OCI-LY3 (cell line): ENCODE data around the gene NDUFB3.

Source experiments
- H2AFZ ChIP-seq: fragments of 200-600, 300-600 bp; shearing (Covaris generic); 2 replicates; pipeline ENCODE4 v1.6.0; 2014; ENCODE audit warnings: antibody characterized with exemption, low read depth, low read length
- H3K27ac ChIP-seq: fragments of 200-600, 300-600 bp; sonication (generic); 2 replicates; pipeline ENCODE4 v1.5.1; 2014; ENCODE audit warnings: mild to moderate bottlenecking, low read length, moderate library complexity, mixed read lengths
- H3K27me3 ChIP-seq: fragments of 200-600, 300-600 bp; sonication (generic); 2 replicates; pipeline ENCODE4 v1.6.1; 2014; ENCODE audit warnings: low read depth, low read length, mixed read lengths
- H3K36me3 ChIP-seq: fragments of 200-600, 300-600 bp; sonication (generic); replicated peaks from 2 replicates; pipeline ENCODE3; 2014; ENCODE audit warnings: low read depth, low read length, mixed read lengths
- H3K4me1 ChIP-seq: fragments of 300-600, 200-600 bp; sonication (generic); 2 replicates; pipeline ENCODE4 v1.6.1; 2014; ENCODE audit warnings: low read length, mixed read lengths
- H3K4me2 ChIP-seq: fragments of 200-600, 300-600 bp; sonication (generic); 2 replicates; pipeline ENCODE4 v1.6.1; 2014; ENCODE audit warnings: low read length, mixed read lengths
- H3K4me3 ChIP-seq: fragments of 300-600, 200-600 bp; sonication (generic); 2 replicates; pipeline ENCODE4 v1.5.1; 2014; ENCODE audit warnings: antibody characterized with exemption, mild to moderate bottlenecking, low read length, moderate library complexity
- H3K79me2 ChIP-seq: fragments of 300-600, 200-600 bp; shearing (Covaris generic); 2 replicates; pipeline ENCODE4 v1.6.1; 2014; ENCODE audit warnings: mild to moderate bottlenecking, low read length, mixed read lengths
- H3K9ac ChIP-seq: fragments of 300-600, 200-600 bp; shearing (Covaris generic); 2 replicates; pipeline ENCODE4 v1.6.0; 2014; ENCODE audit warnings: mild to moderate bottlenecking, low read length, moderate library complexity
- H3K9me3 ChIP-seq: fragments of 200-600, 300-600 bp; shearing (Covaris generic); 2 replicates; pipeline ENCODE4 v1.6.1; 2014; ENCODE audit warnings: low read length, mixed read lengths; ENCODE audit not compliant: insufficient read depth
- H4K20me1 ChIP-seq: fragments of 200-600, 300-600 bp; sonication (generic); 2 replicates; pipeline ENCODE4 v1.6.1; 2016; ENCODE audit warnings: low read length, mixed read lengths; ENCODE audit not compliant: insufficient read depth
- EZH2phosphoT487 ChIP-seq: fragments of 200-600 bp; shearing (Covaris generic); IDR thresholded peaks from 2 replicates; pipeline ENCODE4 v1.6.1; 2018; ENCODE audit warnings: antibody characterized with exemption, mixed run types, low read depth
- TF ChIP-seq, protein P1 (sequence below): fragments of 200-600, 300-600 bp; sonication (generic); IDR thresholded peaks from 2 replicates; pipeline ENCODE4 v1.5.1; 2014; ENCODE audit warnings: antibody characterized with exemption, low read length, low read depth

Gene NDUFB3

GRCh38 chr2:201109186-201109585, 37.4 kb downstream of the NDUFB3 start:
- Histone ChIP-seq H4K20me1 (no peaks in the 10 kb centered on the region), H3K4me2 (no peak overlapping the region), H2AFZ (no peak overlapping the region), H3K9ac (no peak overlapping the region), H3K4me3 (no peak overlapping the region), H3K27ac (no peak overlapping the region), H3K9me3 (no peaks in the 10 kb centered on the region), H3K27me3 (no peaks in the 10 kb centered on the region), H3K79me2 (no peaks in the 10 kb centered on the region), H3K4me1 (no peaks in the 10 kb centered on the region), H3K36me3 (no peaks in the 10 kb centered on the region)
- TF ChIP-seq, protein P1, sequence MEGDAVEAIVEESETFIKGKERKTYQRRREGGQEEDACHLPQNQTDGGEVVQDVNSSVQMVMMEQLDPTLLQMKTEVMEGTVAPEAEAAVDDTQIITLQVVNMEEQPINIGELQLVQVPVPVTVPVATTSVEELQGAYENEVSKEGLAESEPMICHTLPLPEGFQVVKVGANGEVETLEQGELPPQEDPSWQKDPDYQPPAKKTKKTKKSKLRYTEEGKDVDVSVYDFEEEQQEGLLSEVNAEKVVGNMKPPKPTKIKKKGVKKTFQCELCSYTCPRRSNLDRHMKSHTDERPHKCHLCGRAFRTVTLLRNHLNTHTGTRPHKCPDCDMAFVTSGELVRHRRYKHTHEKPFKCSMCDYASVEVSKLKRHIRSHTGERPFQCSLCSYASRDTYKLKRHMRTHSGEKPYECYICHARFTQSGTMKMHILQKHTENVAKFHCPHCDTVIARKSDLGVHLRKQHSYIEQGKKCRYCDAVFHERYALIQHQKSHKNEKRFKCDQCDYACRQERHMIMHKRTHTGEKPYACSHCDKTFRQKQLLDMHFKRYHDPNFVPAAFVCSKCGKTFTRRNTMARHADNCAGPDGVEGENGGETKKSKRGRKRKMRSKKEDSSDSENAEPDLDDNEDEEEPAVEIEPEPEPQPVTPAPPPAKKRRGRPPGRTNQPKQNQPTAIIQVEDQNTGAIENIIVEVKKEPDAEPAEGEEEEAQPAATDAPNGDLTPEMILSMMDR = no peak
- TF ChIP-seq EZH2phosphoT487 = no peak

GRCh38 chr2:201110615-201111014, 38.8 kb downstream of the NDUFB3 start:
- Histone ChIP-seq H3K4me3 (no peak overlapping the region), H3K27me3 (no peaks in the 10 kb centered on the region), H3K9me3 (no peaks in the 10 kb centered on the region), H3K4me2 (no peak overlapping the region), H2AFZ (no peak overlapping the region), H3K9ac (no peak overlapping the region), H3K27ac (no peak overlapping the region), H3K79me2 (peaks cover 9% of the 10 kb centered on the region), H3K36me3 (no peaks in the 10 kb centered on the region), H3K4me1 (peaks cover 8% of the 10 kb centered on the region), H4K20me1 (no peaks in the 10 kb centered on the region)
- no peak for TF ChIP-seq EZH2phosphoT487
- TF ChIP-seq, protein P1 = no peak

DNA sequence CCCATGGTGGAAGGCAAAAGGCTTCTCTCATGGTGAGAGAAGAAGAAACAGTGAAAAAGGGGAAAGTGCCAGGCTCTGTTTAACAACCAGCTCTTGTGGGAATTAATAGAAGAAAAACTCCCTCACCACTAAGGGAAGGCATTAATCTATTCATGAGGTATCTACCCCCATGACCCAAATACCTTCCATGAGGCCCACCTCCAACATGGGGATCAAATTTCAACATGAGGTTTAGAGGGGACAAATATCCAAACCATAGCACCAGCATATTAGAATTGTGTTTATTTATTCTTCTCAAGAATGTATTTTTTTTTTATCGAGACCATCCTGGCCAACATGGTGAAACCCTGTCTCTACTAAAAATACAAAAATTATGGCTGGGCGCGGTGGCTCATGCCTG, 39.3 kb downstream of the NDUFB3 start:
- no peak overlapping the region for H3K4me2 ChIP-seq
- H3K4me3 ChIP-seq = no peak overlapping the region
- peaks cover 13% of the 10 kb centered on the region for H3K79me2 ChIP-seq
- H3K27me3 ChIP-seq = no peaks in the 10 kb centered on the region
- H3K9me3 ChIP-seq = no peaks in the 10 kb centered on the region
- H3K9ac ChIP-seq = no peak overlapping the region
- H3K27ac ChIP-seq = no peak overlapping the region
- H4K20me1 ChIP-seq = no peaks in the 10 kb centered on the region
- TF ChIP-seq, protein P1 = no peak
- TF ChIP-seq EZH2phosphoT487 = no peak
- H3K36me3 ChIP-seq = no peaks in the 10 kb centered on the region
- H2AFZ ChIP-seq = no peak overlapping the region
- peaks cover 11% of the 10 kb centered on the region for H3K4me1 ChIP-seq

DNA sequence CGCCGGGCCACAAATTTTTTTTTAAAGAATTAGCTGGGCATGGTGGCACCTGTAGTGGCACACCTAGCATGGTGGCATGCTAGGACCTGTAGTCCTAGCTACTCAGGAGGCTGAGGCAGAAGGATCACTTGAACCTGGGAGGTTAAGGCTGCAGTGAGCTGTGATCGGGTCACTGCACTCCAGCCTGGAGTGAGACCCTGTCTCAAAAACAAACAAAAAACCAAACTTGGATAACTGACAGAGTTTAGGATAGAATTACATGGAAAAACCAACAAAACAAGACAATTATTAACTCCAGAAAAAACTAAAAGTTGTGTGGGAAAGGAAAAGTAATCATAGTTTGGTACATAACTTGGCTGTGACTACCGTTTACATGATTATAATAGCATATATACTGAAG, 42.5 kb downstream of the NDUFB3 start:
- Histone ChIP-seq H4K20me1 (no peaks in the 10 kb centered on the region), H3K27ac (no peak overlapping the region), H3K27me3 (no peaks in the 10 kb centered on the region), H3K9ac (no peak overlapping the region), H3K36me3 (peaks cover 4% of the 10 kb centered on the region), H3K79me2 (peaks cover 41% of the 10 kb centered on the region), H3K4me3 (no peak overlapping the region), H2AFZ (no peak overlapping the region), H3K4me2 (no peak overlapping the region), H3K9me3 (no peaks in the 10 kb centered on the region), H3K4me1 (peaks cover 17% of the 10 kb centered on the region)
- no peak for TF ChIP-seq EZH2phosphoT487
- TF ChIP-seq, protein P1 = no peak
